BLaER1 treated with 17β-estradiol and CSF1 and Interleukin-3, amounts not matched to agents 10 nM and 100 nM (cell line): Measurements from ENCODE around the gene DRAXIN.

Experiments
- H3K27ac ChIP-seq, 11 experiments: shearing (Covaris generic); formaldehyde crosslinking; 2 replicates each; pipeline ENCODE4 v1.8.1; 2022
- H3K27me3 ChIP-seq, 11 experiments: shearing (Covaris generic); formaldehyde crosslinking; 2 replicates each; pipeline ENCODE4 v1.8.1; 2022
- H3K36me3 ChIP-seq, 11 experiments: shearing (Covaris generic); formaldehyde crosslinking; 2 replicates each; pipeline ENCODE4 v1.8.1; 2022
- H3K4me1 ChIP-seq, 10 experiments: shearing (Covaris generic); formaldehyde crosslinking; 2 replicates each; pipeline ENCODE4 v1.8.1; 2022
- H3K4me2 ChIP-seq, 11 experiments: shearing (Covaris generic); formaldehyde crosslinking; 2 replicates each; pipeline ENCODE4 v1.8.1; 2022
- H3K4me3 ChIP-seq, 10 experiments: shearing (Covaris generic); formaldehyde crosslinking; 2 replicates each; pipeline ENCODE4 v1.8.1; 2022
- H3K9ac ChIP-seq, 11 experiments: shearing (Covaris generic); formaldehyde crosslinking; 2 replicates each; pipeline ENCODE4 v1.8.1; 2022
- H3K9me3 ChIP-seq, 11 experiments: shearing (Covaris generic); formaldehyde crosslinking; replicated peaks in 1 of 11; 2 replicates each; pipeline ENCODE4 v1.8.1; 2022
- H4K20me1 ChIP-seq, 11 experiments: shearing (Covaris generic); formaldehyde crosslinking; 2 replicates each; pipeline ENCODE4 v1.8.1; 2022
- Cebpa-rat ChIP-seq, 11 experiments: shearing (Covaris generic); IDR thresholded peaks; 2 replicates each; pipeline ENCODE4 v1.8.1; 2022

The DRAXIN gene

DNA sequence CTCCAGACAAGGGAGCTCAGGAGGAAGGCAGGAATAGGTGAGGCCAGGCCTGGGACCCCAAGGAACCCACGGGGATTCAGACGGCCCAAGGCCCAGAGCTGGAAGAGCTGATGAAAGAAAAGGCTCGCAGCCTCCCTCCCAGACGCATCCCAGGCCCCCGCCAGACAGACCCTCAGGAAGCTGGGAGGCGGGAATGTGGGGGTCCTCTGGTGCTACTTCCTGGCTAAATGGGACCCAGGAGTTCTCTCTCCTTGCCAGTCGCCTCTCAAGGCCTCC is 37.7 kb upstream of the DRAXIN start:
- Histone ChIP-seq H3K4me2 (peak overlapping the region; percentile 80 to 96 (median 89)), H3K4me1 (peaks cover 10 to 57% (median 28%) of the 10 kb centered on the region in 10 experiments), H3K27ac (no peak overlapping the region), H3K27me3 (peaks cover 20 to 63% (median 44%) of the 10 kb centered on the region in 11 experiments), H4K20me1 (peaks cover 0 to 12% (median 0%) of the 10 kb centered on the region in 11 experiments; a peak in 5 of 22 replicates), H3K9ac (peak overlapping the region in 5 of 11 experiments; percentile 7 to 62 (median 37); a peak in 5 of 22 replicates), H3K4me3 (peak overlapping the region in 9 of 10 experiments; percentile 54 to 72 (median 61); a peak in 15 of 20 replicates), H3K36me3 (peaks cover 0 to 16% (median 3%) of the 10 kb centered on the region in 11 experiments; a peak in 8 of 22 replicates), H3K9me3 (no peaks in the 10 kb centered on the region)
- TF ChIP-seq Cebpa-rat (IDR thresholded peaks at IDR 0.05), result no peak

DNA sequence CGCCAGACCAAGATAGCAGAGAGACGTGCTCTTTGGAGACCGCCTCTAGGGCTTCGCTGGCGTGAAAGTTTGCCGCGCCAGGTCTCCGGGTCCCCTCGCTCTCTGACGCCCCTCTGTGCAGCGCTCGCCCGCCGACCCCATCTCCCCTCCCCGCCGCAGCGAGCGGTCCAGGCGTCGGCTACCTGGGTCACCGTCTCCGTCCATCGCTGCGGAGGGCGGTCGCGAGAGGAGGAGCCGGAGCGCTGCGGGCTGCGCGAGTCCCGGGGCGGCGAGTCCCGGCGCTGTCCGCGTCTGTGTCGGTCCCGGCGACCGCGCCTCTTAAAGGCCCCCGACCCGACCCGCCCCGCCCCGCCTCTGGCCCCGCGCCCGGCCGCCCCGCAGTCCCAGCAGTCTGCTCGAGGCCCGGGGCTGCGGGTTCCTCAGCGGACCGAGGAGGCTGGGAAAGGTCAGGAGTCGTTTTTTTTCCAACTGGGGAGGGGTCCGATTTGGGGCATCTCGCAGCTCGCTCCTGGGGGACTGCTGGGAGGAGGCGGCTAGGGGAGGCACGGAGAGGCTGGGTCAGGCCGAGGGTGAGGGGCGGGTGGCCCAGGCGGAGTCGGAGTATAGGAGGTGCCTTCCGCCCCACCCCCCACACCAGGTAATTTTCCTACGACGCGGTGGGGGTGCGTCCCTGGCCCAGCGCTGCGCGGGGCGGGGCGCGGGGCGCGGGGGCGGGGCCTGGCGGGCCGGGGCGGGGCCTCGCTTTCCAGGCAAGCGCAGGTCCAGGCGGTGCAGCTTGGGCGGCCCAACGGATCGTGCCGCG is 37.2 kb upstream of the DRAXIN start, which contains the start of the genes FBXO2 and FBXO44:
Gene FBXO2, minus strand, starts transcription at position 293 of the 802 bp plus-strand sequence. Its CDS starts 89 bp downstream, at position 204.
Gene FBXO44, plus strand, starts transcription at position 741 of the 802 bp plus-strand sequence. CDS start 959 bp downstream, outside the sequence.
- Histone ChIP-seq H3K9ac (peak within 1 kb of the TSS; percentile 33 to 77 (median 67); a peak in 20 of 22 replicates), H3K4me1 (peaks cover 10 to 57% (median 28%) of the 10 kb centered on the region in 10 experiments), H3K4me2 (peak within 1 kb of the TSS; percentile 81 to 97 (median 90)), H4K20me1 (peaks cover 0 to 12% (median 0%) of the 10 kb centered on the region in 11 experiments; a peak in 5 of 22 replicates), H3K27ac (peak within 1 kb of the TSS in 2 of 11 experiments; percentile 30 to 48; a peak in 3 of 22 replicates), H3K27me3 (peaks cover 20 to 61% (median 44%) of the 10 kb centered on the region in 11 experiments), H3K9me3 (no peaks in the 10 kb centered on the region), H3K4me3 (peak within 1 kb of the TSS; percentile 52 to 72 (median 61)), H3K36me3 (peaks cover 0 to 22% (median 3%) of the 10 kb centered on the region in 11 experiments; a peak in 10 of 22 replicates)
- no peak for TF ChIP-seq Cebpa-rat (IDR thresholded peaks at IDR 0.05)

DNA sequence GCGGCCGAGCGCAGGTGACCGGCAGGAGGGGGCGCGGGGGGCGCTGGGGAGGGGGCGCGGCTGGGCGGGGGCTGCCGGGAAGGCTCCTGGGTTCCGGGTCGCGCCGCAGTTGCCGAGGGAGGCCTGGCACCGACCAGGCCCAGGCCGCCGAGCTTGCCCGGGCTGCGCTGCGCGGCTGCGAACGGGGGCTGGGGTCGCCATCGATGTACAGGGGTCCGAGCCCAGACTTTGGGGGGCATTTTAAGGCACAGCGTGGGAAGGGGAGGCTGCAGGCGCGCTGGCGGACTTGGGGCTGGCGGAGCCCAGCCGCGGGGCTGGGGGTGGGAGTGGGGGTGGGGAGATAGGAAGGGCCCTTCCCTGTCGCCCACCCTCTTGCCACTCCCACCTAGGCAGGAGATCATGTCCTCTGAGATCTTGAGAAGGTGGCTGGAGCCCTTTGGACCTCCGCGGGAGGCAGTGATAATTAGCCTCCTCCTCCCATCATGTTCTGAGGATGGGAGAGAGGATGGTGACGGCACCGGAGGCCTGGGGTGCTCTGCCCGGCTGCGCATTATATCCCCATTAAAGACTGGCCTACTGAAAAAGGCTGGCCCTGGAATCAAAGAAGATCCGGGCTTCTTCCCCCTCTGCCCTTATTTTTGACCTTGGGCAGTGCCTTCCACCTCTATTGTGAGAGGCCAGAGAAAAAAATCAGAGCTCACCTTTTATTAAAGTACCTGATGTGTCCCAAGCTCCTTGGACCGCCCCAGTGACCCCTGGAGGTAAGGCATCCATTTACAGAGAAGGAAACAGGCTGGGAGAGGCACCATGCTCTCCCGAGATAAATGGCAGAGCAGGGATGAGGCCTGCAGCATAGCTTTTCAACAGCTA is 36.3 kb upstream of the DRAXIN start:
- peak overlapping the region; percentile 71 to 97 (median 84) for H3K4me2 ChIP-seq
- H3K9ac ChIP-seq, result peak overlapping the region; percentile 33 to 77 (median 67); a peak in 20 of 22 replicates
- no peak for TF ChIP-seq Cebpa-rat (IDR thresholded peaks at IDR 0.05)

DNA sequence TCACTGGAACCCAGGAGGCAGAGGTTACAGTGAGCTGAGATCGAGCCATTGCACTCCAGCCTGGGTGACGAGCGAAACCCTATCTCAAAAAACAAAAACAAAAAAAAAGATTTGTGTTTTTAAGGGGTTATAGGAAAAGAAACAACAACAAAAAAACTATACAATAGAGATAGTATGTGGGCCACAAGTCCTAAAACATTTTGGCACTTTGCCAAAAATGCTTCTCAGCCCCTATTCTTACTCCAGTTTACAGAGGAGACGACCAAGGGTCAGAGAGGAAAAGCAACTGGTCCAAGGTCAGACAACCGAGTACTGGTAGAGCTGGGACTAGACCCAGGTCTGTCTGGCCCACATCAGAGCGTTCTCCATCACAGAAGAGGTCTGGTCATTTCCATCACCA is 33.9 kb upstream of the DRAXIN start:
- Histone ChIP-seq H3K4me3 (no peak overlapping the region), H3K27me3 (peaks cover 10 to 28% (median 19%) of the 10 kb centered on the region in 11 experiments; a peak in 21 of 22 replicates), H3K4me1 (peaks cover 9 to 38% (median 22%) of the 10 kb centered on the region in 10 experiments), H4K20me1 (peaks cover 0 to 6% (median 0%) of the 10 kb centered on the region in 11 experiments; a peak in 6 of 22 replicates), H3K4me2 (peak overlapping the region in 7 of 11 experiments; percentile 27 to 56 (median 36); a peak in 9 of 22 replicates), H3K27ac (no peak overlapping the region), H3K9me3 (no peaks in the 10 kb centered on the region), H3K9ac (0 out of 22 replicates have a peak overlapping the region, but pooled peaks of 2 of the 11 experiments have one; percentile 10 to 18), H3K36me3 (peaks cover 0 to 41% (median 14%) of the 10 kb centered on the region in 11 experiments; a peak in 12 of 22 replicates)
- no peak for TF ChIP-seq Cebpa-rat (IDR thresholded peaks at IDR 0.05)

More for the DNA sequence above, 36.3 kb upstream of the DRAXIN start:
- H4K20me1 ChIP-seq, result peaks cover 0 to 12% (median 0%) of the 10 kb centered on the region in 11 experiments; a peak in 5 of 22 replicates
- peaks cover 10 to 54% (median 23%) of the 10 kb centered on the region in 10 experiments for H3K4me1 ChIP-seq
- no peaks in the 10 kb centered on the region for H3K9me3 ChIP-seq
- H3K36me3 ChIP-seq, result peaks cover 0 to 30% (median 8%) of the 10 kb centered on the region in 11 experiments; a peak in 10 of 22 replicates
- H3K27me3 ChIP-seq, result peaks cover 20 to 53% (median 37%) of the 10 kb centered on the region in 11 experiments
- H3K4me3 ChIP-seq, result peak overlapping the region; percentile 52 to 72 (median 61)
- H3K27ac ChIP-seq, result peak overlapping the region in 2 of 11 experiments; percentile 30 to 48; a peak in 3 of 22 replicates

DNA sequence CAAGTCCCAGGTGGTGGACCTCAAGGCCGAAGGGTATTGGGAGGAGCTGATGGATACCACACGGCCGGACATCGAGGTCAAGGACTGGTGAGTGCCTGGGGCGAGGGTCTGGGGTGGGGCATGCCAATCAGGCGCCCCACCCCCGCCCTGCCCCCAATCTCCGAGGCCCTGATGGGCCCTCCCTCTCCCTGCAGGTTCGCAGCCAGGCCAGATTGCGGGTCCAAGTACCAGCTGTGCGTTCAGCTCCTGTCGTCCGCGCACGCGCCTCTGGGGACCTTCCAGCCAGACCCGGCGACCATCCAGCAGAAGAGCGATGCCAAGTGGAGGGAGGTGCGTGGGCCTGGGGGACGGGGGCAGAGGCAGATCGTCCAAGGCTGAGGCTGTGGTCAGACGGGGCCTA is 33.0 kb upstream of the DRAXIN start:
- Histone ChIP-seq H3K4me1 (peaks cover 9 to 45% (median 29%) of the 10 kb centered on the region in 10 experiments), H3K27ac (no peak overlapping the region), H3K4me2 (no peak overlapping the region), H3K4me3 (no peak overlapping the region), H4K20me1 (peaks cover 0 to 9% (median 0%) of the 10 kb centered on the region in 11 experiments; a peak in 6 of 22 replicates), H3K36me3 (peaks cover 0 to 41% (median 14%) of the 10 kb centered on the region in 11 experiments; a peak in 12 of 22 replicates), H3K9ac (no peak overlapping the region), H3K27me3 (peaks cover 10 to 19% (median 11%) of the 10 kb centered on the region in 11 experiments; a peak in 21 of 22 replicates), H3K9me3 (no peaks in the 10 kb centered on the region)
- no peak for TF ChIP-seq Cebpa-rat (IDR thresholded peaks at IDR 0.05)

DNA sequence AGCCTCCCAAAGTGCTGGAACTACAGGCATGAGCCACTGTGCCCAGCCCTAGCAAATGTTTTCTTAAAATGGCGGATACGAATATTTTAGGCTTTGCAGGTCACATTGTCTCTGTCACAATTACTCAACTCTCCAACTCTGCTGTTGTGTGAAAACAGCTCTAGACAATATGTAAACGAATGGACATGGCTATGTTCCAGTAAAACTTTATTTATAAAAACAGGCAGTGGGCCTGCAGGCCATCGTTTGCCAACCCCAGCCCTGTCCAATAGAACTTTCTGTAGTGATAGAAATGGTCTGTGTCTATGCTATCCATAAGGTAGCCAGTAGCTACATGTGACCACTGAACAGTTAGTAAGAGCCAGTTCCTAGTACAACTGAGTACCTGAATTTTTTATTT is 31.8 kb upstream of the DRAXIN start:
- no peak overlapping the region for H3K27ac ChIP-seq
- peaks cover 0 to 7% (median 0%) of the 10 kb centered on the region in 11 experiments; a peak in 5 of 22 replicates for H4K20me1 ChIP-seq
- H3K9ac ChIP-seq, result no peak overlapping the region
- no peak overlapping the region for H3K4me3 ChIP-seq
- no peak overlapping the region for H3K4me2 ChIP-seq
- no peaks in the 10 kb centered on the region for H3K9me3 ChIP-seq
- H3K4me1 ChIP-seq, result peaks cover 9 to 42% (median 35%) of the 10 kb centered on the region in 10 experiments
- H3K27me3 ChIP-seq, result peaks cover 0 to 9% (median 0%) of the 10 kb centered on the region in 11 experiments; a peak in 4 of 22 replicates
- no peak for TF ChIP-seq Cebpa-rat (IDR thresholded peaks at IDR 0.05)
- peaks cover 0 to 41% (median 14%) of the 10 kb centered on the region in 11 experiments; a peak in 12 of 22 replicates for H3K36me3 ChIP-seq

DNA sequence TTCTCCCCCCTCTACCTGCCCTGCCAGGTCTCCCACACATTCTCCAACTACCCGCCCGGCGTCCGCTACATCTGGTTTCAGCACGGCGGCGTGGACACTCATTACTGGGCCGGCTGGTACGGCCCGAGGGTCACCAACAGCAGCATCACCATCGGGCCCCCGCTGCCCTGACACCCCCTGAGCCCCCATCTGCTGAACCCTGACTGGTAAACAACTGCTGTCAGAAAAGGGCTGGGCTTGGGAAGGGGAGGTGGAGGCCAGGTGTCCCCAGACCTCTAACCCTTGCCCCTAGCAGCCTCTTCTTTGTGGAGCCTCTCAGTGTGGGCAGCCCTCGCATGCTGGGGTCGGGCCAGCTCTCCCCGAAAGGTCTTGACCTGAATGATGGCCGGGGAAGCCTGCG is 30.4 kb upstream of the DRAXIN start:
- no peak overlapping the region for H3K9ac ChIP-seq
- no peaks in the 10 kb centered on the region for H3K9me3 ChIP-seq
- no peak overlapping the region for H3K4me3 ChIP-seq
- H4K20me1 ChIP-seq, result peaks cover 0 to 7% (median 0%) of the 10 kb centered on the region in 11 experiments; a peak in 2 of 22 replicates
- peaks cover 0 to 45% (median 35%) of the 10 kb centered on the region in 10 experiments; a peak in 16 of 20 replicates for H3K4me1 ChIP-seq
- no peaks in the 10 kb centered on the region for H3K27me3 ChIP-seq
- no peak overlapping the region for H3K27ac ChIP-seq
- H3K4me2 ChIP-seq, result no peak overlapping the region
- peaks cover 0 to 41% (median 14%) of the 10 kb centered on the region in 11 experiments; a peak in 12 of 22 replicates for H3K36me3 ChIP-seq
- TF ChIP-seq Cebpa-rat (IDR thresholded peaks at IDR 0.05), result no peak
